CD4-positive, alpha-beta T cell treated with Interleukin-15 for 1 hour (primary cell): ENCODE measurements around the gene CAPN1.
"Not testable (repeated sequence)": the region's sequence is repeated elsewhere in the genome, so short reads cannot be mapped to it uniquely, and the experiment has no call there.

ENCODE experiments used
- DNase-seq: peaks from one replicate; pipeline ENCODE4 v3.0.0-alpha.2; 2020

Gene CAPN1

DNA sequence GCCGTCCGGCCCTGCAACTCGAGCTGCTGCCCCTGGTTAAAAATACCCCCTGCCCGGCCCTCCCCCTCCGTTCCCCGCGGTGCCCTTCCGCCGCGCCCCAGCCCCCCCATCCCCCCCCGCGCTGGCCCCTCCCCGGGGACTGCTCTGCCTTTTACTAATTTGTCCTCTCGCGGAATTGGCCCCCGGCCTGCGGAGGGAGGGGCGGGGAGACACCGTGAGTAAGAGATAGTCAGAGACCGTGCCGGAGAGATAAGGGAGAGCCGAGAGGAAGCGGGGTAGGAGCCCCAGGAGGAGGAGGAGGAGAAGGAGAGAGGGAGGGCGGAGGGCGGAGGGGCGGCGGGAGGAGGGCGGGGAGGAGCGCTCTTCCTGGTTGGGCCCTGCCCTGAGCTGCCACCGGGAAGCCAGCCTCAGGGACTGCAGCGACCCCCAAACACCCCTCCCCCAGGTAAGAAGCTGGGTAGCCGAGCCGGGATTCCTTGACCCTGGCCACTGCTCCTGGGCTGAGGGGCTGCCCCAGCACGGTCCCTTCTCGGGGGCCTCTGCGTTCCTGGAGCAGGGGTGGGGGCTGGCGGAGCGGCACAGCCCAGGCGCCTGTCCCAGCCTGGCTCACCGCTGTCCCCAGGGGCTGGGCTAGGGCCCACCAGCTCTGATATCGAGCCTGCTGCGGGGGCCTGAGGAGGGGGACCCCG, at the start of gene CAPN1:
Gene CAPN1 (plus strand): TSS at position 360 of the 689 bp plus-strand sequence. CDS start 774 bp downstream, outside the sequence.
- DNase-seq, result peak; percentile 71

DNA sequence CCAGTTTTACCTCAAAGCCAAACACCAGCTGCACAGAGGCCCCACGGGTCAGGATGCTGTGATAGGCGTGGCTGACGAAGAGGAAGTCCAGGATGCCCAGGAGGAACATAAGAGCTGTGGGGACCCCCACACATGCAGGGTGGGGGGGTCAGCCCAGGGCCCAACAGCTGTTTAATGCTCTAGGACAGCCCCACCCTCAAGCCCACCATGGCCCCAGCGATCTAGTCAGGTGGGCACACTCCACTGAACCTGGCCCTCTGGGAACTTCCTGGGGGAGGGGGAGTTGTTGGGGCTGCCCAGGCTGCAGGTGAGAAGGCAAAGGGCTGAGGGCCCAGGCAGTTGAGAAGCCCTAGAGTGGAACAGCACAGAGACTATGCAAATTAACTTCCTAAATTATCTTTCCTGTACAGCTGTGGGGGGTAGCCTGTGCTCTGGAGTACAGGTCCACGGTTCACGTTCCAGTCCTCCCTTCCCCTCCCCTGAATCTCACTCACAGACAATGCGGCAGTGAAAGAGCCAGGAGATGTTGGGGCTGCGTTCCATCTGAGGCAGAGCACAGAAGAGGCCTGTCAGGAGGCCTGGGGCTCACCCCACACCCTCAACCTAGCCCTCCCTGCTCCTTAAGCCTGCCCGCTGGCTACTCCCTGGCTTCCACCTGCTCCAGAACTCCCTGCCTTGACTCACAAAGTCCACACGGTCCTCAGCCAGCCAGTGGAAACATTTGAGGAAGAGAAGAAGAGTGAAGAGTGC, 49.3 kb upstream of the CAPN1 start:
- peak; percentile 63 for DNase-seq

DNA sequence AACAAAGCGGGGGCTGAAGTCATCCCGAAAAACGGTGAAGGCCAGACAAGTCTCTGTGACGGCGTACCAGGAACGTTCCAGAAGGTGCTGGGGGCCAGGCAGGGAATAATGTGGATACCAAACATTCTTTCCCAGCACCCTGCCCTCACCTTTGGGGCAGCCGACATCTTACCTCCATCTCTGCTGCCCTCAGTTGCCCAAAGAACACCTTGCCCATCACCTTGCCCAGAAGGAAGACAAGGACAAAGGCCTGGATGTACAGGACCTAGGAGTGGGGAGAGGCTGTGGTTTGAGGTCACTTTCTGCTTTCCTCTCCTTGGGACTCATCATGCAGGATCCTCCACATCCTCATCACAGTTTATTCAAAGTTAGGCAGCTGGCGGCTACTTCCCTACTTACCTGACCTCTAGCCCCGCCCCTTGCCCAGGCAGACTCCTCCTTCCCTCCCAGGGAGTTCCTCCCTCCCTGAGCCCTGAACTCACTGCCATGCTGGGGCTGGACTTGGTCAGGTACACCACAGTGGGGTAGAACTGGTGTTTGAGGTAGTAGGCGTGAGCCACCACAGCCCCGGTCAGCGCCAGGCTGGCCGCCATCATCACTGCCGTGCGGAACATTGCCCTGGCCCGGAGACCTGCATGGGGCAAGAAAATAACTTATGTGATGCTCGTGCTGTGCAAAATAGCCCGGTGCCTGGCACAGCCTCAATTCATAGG, 48.6 kb upstream of the CAPN1 start:
- DNase-seq, result peak; percentile 71

DNA sequence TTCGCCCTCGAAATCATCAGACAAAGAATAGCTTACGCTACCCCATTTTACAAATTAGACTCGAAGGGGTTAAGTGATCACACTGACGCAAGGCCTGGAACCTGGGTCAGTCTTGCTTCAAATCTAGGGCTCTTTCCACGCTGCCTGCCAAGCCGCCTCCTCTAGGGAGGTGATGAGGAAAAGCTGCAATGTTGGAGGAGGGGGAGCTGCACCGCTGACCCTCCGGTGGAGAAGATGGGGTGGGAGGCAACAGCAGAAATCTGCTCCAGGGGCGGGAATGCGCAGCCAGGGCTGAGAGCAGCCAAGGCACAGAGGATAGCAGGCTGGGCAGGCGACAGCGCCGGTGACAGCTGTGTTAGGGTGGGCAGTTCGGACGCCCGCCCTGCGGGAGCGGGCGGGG, 48.0 kb upstream of the CAPN1 start:
- no peak for DNase-seq

DNA sequence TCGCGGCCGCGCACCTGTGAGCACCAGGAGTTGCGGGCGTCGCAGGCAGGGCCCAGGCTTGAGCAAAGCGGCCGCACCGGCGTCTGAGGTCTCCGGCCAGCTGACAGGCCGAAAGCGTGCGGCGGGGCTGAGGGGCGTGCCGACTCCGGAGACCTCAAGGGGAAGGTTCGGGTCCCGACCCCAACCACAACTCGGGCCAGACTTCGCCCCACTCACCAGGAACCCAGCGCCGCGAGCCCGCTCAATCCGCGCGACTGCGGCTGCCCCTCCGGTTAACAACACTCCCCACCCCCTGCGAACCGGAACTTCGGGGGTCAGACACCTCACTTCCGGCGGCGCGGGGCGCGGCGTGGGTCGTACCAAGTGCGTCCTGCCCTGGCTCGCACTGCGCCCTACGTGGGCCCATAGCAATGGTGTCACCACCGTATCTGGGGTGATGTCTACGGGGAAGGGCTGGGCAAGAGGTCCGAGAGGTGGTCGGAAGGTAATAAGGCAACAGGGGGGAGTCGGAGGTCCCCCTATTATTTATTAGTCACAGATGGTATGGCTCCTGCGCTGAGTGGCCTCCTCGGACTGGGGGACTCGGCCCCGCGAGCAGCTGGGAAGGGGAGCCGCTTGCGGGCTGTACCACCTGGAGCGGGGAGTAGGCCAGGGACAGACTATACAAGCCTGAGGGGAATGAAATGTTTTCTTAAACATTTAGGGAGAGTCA, 47.3 kb upstream of the CAPN1 start, which contains the start of gene SYVN1:
Gene SYVN1 (minus strand): TSS at position 280 of the 712 bp plus-strand sequence. CDS start 918 bp downstream, outside the sequence.
- DNase-seq, result peak; percentile 89

DNA sequence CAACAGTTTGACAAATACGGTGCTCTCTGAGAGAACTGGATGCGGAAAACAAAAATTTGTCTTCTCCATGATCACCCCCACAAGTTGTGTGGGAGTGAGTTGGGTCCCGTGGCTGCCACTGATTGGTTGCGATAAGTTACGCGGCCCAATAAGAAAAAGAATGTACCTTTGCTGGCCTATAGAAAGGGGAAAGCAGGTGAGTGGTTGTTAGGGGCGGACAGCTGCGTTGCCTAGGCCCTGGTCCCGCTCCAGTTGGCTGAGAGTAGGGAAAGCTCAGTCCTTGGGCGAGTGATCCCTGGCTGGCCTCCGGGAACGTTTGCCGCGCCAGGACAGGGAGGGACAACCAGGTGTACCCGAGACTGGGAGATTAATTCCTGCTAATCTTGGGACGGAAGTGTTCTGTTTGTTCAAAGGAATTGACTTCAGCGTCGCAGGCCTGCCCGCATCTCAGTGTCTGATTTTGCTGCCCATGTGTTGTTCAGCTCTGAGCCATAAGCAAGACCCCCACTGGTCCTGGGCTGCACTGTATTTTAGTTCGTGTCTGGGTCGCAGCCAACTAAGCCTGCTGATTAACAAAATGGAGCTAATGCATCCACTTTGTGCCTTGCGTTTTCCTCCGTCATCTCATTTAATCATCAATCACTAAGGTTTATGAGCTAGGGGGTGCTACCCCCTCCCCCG, 46.6 kb upstream of the CAPN1 start:
- peak; percentile 91 for DNase-seq

DNA sequence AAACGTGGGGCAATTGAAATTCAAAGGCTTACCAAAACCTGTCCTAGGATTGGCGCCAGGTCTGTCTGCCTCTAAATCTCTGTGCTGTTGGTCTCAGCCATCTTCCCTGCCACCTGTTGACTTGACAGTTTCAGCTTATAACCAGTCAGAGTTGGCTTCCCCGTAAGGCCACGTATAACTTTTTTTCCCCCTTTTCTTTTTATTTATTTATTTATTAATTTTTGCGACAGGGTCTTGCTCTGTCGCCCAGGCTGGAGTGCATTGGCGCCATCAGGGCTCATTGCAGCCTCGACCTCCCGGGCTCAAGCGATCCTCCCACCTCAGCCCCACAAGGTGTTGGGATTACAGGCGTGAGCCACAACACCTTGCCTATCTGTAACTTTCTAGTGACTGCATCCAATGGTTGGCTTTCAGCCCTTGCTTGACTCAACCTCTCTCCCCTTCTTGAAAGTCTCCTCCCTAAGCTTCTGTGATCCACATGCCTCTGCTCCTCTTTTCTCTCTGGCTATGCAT, 46.0 kb upstream of the CAPN1 start:
- no peak for DNase-seq

DNA sequence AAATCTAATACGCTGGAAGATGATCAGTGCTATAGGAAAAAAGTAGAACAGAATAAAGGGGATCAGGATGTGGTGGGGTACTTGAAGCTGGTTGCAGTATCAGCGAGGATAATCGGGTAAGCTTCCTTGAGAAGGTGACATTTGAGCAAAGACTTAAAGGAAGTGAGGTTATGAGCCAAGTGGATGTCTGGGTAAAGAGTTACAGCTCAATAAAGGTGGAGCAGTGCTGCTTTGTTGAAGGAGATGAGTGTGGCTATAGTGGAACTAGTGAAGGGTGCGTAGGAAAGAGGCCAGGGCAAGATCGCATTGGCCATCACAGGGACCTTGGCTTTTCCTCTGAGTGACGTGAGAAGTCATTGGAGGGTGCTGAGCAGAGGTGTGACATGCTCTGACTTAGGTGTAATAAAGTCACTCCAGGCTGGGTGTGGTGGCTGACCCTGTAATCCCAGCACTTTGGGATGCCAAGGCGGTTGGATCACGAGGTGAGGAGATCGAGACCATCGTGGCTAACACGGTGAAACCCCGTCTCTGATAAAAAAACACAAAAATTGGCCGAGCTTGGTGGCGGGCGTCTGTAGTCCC, 45.1 kb upstream of the CAPN1 start:
- no peak for DNase-seq

DNA sequence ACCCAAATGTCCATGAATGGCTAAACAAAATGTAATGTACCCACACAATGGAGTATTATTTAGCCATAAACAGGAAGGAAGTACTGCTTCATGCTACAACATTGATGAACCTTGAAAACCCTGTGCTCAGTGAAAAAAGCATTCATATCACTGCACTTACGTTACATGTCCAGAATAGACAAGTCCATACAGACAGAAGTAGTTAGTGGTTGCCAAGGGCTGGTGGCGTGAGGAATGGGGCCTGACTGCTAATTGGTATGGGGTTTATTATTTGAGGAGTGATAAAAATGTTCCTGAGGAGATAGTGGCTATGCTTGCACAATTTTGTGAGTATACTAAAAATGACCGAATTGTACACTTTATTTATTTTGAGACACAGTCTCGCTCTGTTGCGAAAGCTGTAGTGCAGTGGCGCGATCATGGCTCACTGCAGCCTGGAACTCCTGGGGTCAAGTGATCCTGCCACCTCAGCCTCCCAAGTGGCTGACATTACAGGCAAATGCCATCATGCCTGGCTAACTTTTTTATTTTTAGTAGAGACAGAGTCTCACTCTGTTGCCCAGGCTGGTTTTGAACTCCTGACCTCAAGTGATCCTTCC, 39.7 kb upstream of the CAPN1 start:
- DNase-seq, result no peak

DNA sequence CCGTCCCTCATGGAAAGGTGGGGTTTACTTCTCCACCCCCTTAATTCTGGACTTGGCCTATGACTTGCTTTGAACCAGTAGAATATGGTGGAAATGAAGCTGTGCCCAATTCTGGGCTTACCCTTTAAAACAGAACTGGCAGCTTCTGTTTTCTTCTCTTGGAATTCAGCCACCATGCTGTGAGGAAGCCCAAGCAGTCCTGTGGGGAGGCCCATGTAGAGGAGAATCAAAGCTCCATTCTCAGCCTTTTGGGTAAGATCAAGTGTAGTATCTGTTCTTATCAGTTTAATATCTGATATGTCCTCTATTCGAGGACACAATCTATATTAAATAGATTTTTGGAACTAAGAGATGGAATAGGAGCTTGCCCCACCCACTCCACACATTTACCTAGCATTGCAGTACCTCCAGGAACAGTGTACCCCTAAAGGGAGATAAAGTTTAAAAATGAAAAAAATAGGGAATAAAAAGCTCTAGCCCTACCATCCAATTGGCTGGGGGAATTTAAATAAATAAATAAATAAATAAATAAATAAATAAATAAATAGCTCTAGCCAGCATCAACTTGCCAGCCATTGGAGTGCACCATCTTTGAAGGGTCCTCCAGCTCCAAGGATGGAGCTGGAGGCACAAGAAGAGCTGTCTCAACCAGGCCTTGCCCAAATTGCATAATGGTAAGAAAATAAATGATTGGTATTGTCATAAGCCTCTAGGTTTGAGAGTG, 34.2 kb upstream of the CAPN1 start:
- no peak for DNase-seq

DNA sequence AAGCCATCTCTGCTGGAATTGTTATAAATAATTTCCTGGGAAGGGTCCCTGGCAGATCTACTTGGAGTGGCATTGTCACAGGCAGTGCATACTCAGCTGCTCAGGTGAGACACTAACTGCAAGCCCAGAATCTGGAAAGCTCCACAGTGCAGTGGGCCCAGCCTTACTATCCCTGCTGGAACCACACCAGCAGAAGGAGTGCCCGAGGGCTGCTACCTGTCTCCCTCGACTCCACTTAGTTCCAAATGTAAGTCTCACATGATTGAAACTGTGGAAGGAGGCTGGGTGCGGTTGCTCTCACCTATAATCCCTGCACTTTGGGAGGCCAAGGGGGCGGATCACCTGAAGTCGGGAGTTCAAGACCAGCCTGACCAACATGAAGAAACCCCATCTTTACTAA, 33.1 kb upstream of the CAPN1 start:
- DNase-seq, result no peak

DNA sequence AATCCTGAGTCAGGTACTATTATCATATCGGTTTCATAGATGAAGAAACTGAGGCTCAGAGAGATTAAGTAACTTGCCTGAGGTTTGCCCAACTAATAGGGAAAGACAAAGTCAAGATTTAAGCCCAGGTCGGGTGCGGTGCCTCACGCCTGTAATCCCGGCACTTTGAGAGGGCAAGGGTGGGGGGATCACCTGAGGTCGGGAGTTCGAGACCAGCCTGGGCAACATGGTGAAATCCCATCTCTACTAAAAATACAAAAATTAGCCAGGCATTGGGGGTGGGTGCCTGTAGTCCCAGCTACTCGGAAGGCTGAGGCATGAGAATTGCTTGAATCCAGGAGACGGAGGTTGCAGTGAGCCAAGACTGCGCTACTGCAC, 31.6 kb upstream of the CAPN1 start:
- not testable (repeated sequence) for DNase-seq

DNA sequence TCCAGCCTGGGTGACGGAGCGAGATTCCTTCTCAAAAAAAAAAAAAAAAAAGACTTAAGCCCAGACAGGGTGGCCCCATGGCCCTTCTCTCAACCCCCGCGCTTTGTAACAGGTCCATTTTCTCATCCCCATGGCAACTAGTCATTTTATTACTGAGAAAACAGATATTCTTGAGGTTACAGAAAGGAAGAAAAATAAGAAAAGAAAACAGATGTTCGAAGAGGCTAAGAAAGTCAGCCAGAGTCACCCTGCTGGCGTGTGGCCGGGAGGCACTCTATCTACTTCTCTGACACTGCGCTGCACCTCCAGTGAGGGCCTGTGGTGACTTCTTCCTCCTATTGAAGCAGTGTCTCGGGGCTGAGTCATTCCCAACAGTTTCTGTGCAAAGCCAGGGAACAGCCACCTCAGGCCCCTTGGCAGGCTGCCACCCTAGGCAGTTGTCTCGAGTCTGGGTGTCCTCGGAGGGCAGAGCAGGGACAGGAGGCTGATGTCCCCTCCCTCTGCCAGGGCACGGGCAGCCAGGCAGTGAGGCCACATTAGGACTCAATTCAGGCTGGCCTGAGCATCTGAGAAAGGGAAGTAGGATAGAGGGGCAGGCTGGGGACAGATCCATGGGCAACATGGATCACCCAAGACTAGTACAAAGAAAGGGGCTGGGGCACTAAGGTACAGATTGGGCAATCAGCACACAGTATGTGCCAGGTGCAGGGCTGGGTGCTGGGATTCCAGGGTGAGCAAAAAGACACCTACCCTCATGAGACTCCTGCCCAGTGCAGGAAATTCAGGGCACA, 31.0 kb upstream of the CAPN1 start:
- peak; percentile 81 for DNase-seq

DNA sequence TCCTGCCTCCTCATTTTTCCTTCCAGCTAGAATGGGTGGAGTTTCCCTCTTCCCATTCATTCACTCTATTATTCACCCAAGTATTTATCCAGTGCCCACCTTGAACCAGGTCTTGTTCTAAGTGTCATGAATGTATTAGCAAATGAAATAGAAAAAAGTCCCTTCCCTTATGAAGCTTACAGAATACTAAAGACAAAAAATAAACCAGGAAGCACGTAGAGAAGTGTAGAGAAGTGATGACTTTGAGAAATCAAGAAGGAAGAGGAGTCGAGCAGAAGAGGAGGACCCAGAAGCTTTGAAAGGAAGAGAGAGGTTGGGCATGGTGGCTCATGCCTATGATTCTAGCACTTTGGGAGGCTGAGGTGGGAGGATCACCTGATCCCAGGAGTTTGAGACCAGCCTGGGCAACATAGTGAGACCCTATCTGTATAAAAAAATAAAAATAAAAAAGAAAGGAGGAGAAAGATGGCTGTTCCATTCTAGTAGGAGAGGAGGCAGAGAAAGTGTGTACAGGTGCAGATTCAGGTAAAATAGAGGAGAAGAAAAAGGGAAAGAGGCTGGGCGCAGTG, 30.3 kb upstream of the CAPN1 start:
- DNase-seq, result no peak

DNA sequence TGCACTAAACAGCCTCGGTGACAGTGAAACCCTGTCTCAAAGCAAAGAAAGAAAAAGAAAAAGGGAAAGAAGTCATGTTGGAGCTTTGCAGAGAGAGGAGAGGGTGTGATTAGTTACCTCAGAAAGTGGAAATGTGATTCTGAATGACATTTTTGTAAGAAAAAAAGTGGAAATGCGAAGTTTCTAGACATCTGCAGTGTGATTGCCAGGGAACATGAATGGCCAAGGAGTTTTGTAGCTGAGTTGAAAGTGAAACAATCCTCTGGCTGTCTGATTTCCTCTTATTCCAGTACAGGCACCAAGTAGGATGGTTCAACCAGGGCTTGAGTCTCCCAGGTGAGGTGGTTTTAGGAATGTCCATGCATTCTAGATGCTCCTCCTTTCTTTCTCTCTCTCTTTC, 29.6 kb upstream of the CAPN1 start:
- no peak for DNase-seq

DNA sequence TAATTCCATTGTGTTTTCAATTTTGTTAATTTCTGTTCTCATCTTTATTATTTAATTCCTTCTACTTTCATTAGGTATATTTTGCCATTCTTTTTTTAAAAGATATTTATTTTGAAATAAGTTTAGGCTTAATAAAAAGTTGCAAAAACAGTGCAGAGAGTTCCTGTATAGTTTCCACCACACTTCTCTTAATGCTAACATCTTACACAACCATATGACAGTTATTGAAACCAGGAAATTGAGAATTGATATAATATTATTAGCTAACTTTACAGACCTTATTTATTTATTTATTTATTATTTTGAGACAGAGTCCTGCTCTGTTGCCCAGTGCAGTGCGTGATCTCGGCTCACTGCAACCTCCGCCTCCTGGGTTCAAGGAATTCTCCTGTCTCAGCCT, 25.5 kb upstream of the CAPN1 start:
- no peak for DNase-seq

DNA sequence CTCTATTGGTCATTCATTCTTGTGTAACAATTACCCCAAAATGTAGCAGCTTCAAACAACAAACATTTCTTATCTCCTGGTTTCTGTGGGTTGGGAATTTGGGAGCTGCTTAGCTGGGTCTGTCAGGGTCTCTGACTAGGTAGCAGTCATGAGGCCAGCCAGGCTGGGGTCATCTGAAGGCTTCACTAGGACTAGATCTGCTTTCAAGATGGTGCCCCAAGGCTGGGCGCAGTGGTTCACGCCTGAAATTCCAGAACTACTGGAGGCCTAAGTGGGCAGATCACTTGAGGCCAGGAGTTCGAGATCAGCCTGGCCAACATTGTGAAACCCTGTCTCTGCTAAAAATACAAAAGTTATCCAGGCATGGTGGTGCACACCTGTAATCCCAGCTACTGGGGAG, 24.8 kb upstream of the CAPN1 start:
- DNase-seq, result no peak

DNA sequence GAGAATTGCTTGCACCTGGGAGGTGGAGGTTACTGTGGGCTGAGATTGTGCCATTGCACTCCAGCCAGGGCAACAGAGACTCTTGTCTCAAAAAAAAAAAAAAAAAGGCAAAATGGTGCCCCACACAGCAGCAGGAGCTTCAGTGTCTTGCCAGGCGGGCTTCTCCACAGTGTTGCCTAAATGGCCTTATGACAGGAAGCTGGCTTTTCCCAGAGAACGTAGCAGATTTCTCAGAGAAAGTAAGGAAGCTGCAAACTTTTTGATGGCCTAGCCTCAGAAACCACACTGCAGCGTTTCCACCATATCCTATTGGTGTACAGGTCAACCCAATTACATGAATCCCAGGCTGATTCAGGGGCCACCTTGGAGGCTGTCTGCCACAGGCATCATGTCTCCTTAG, 24.4 kb upstream of the CAPN1 start:
- no peak for DNase-seq

DNA sequence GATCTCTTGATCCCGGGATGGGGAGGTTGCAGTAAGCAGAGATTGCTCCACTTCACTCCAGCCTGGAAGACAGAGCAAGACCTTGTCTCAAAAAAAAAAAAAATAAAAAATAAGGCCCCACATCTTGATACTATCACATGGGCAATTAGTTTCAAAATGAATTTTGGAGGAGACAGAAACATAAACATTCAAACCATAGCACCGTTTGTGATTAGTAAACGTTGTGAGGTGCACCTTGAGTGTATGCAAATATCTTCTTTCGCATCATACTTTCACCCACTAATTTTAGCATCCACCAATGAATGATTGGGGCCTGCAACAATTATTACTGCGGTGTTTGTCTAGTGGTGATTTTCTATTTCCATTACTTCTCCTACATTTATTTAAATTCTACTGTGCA, 22.7 kb upstream of the CAPN1 start:
- no peak for DNase-seq

DNA sequence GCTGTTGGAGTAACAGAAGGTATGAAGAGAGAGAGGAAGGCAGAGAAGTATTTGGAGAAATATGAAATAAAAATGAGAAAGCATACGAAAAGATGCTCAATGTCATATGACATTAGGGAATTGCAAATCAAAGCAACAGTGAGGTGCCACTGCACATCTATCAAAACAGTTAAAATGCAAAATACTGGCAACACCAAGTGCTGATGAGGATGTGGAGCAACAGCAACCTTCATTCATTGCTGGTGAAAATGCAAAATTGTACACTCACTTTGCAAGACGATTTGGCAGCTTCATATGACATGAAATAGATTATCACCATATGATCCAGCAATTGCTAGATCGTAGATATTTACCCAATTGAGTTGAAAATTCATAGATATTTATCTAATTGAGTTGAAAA, 21.1 kb upstream of the CAPN1 start:
- no peak for DNase-seq
